SW 1271 (cell line): ENCODE data around the gene GTPBP2.
A peak's percentile ranks its signal among the peaks of the same experiment; 100 is the strongest.
"Not testable (repeated sequence)": the region's sequence is repeated elsewhere in the genome, so short reads cannot be mapped to it uniquely, and the experiment has no call there.

Experiments used
- DNase-seq, 2 experiments: peaks; one replicate each; lab custom pipeline; 2025; lab: John Stamatoyannopoulos, UW

Gene GTPBP2

GRCh38 chr6:43662948-43663347 lies 33.9 kb upstream of the GTPBP2 start:
- not testable (repeated sequence) for DNase-seq

GRCh38 chr6:43658161-43658560 lies 29.1 kb upstream of the GTPBP2 start:
- DNase-seq: no peak

- DNase-seq: no peak
Observed at GRCh38 chr6:43657221-43657802, 28.2 kb upstream of the GTPBP2 start.

- DNase-seq: not testable (repeated sequence)
Observed at GRCh38 chr6:43652822-43653221, 23.8 kb upstream of the GTPBP2 start.

- no peak for DNase-seq
Observed at GRCh38 chr6:43648248-43648647, 19.2 kb upstream of the GTPBP2 start.

- DNase-seq: no peak
Observed at GRCh38 chr6:43647613-43648012, 18.5 kb upstream of the GTPBP2 start.

GRCh38 chr6:43645613-43645964 lies 16.5 kb upstream of the GTPBP2 start:
- no peak for DNase-seq

- peak in 1 of 2 experiments; percentile 43 for DNase-seq
Observed at GRCh38 chr6:43644940-43645612, 16.0 kb upstream of the GTPBP2 start, which contains the start of gene RSPH9. RSPH9 (plus strand) TSS chr6:43645036; CDS start chr6:43645099, 63 bp downstream.

- no peak for DNase-seq
Observed at GRCh38 chr6:43639984-43640800, 11.1 kb upstream of the GTPBP2 start.

- no peak for DNase-seq
Observed at GRCh38 chr6:43636308-43636659, 7.2 kb upstream of the GTPBP2 start.

- DNase-seq: peak; percentile 53 to 82
Observed at GRCh38 chr6:43635387-43636307, 6.6 kb upstream of the GTPBP2 start, which contains the start of gene MAD2L1BP. MAD2L1BP (plus strand) TSS chr6:43635840; CDS start chr6:43635876, 36 bp downstream.

GRCh38 chr6:43634702-43635303 lies 5.7 kb upstream of the GTPBP2 start:
- DNase-seq: no peak

- not testable (repeated sequence) for DNase-seq
Observed at GRCh38 chr6:43633002-43633401, 3.9 kb upstream of the GTPBP2 start.

GRCh38 chr6:43630980-43631619 lies 2.0 kb upstream of the GTPBP2 start:
- no peak for DNase-seq

GRCh38 chr6:43629505-43630300 lies 639 bp upstream of the GTPBP2 start:
- DNase-seq: peak; percentile 91 to 96

- peak in 1 of 2 experiments; percentile 59 for DNase-seq
Observed at GRCh38 chr6:43628393-43629103, 516 bp downstream of the GTPBP2 start.

- peak; percentile 56 to 74 for DNase-seq
Observed at GRCh38 chr6:43627008-43627825, 1.8 kb downstream of the GTPBP2 start.

- no peak for DNase-seq
Observed at GRCh38 chr6:43625393-43625992, 3.6 kb downstream of the GTPBP2 start.
